Esophagus muscularis mucosa (tissue), 3 donors: ENCODE data around the gene PREX1.

Source experiments
- POLR2A ChIP-seq: fragments of 450-650 bp; IDR thresholded peaks from one replicate; pipeline ENCODE4 v1.6.1; 2017; ENCODE audit warnings: antibody characterized with exemption, moderate library complexity, mild to moderate bottlenecking, low read depth
- TF ChIP-seq, protein P1 (sequence below), 3 experiments: fragments of 200-600 bp in 2 of 3; fragments of 450-650 bp in 1 of 3; sonication (generic) in 2 of 3; IDR thresholded peaks; one replicate each; pipeline ENCODE4 v1.5.1; 2017 to 2019; ENCODE audit warnings: antibody characterized with exemption in 3 of 3, mild to moderate bottlenecking in 2 of 3, moderate library complexity in 1 of 3

DNA sequence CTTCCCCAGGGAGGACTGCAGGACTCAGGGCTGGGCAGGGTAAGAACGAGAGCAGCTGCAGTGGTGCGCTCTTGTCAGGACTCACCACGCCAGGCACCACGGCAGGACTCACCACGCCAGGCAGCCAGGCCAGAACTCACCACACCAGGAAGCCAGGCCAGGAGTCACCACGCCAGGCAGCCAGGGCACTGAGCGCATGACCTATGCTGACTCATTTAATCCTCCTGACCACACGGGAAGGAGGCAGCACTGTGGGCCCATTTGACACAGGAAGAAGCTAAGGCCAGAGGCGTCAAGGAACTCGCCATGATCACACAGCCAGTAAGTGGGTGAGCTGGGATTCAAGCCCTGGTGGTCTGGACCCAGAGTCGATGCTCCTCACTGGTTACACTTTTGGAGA is 189.3 kb downstream of the PREX1 start:
- TF ChIP-seq, protein P1, sequence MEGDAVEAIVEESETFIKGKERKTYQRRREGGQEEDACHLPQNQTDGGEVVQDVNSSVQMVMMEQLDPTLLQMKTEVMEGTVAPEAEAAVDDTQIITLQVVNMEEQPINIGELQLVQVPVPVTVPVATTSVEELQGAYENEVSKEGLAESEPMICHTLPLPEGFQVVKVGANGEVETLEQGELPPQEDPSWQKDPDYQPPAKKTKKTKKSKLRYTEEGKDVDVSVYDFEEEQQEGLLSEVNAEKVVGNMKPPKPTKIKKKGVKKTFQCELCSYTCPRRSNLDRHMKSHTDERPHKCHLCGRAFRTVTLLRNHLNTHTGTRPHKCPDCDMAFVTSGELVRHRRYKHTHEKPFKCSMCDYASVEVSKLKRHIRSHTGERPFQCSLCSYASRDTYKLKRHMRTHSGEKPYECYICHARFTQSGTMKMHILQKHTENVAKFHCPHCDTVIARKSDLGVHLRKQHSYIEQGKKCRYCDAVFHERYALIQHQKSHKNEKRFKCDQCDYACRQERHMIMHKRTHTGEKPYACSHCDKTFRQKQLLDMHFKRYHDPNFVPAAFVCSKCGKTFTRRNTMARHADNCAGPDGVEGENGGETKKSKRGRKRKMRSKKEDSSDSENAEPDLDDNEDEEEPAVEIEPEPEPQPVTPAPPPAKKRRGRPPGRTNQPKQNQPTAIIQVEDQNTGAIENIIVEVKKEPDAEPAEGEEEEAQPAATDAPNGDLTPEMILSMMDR (IDR thresholded peaks at IDR 0.05): no peak
- TF ChIP-seq POLR2A: no peak
